BLaER1 (cell line): ENCODE results near the gene CEP126.

ENCODE experiments used
- H3K27ac ChIP-seq: shearing (Covaris generic); formaldehyde crosslinking; 2 replicates; pipeline ENCODE4 v1.8.1; 2022
- H3K27me3 ChIP-seq: shearing (Covaris generic); formaldehyde crosslinking; 2 replicates; pipeline ENCODE4 v1.8.1; 2022
- H3K36me3 ChIP-seq: shearing (Covaris generic); formaldehyde crosslinking; 2 replicates; pipeline ENCODE4 v1.8.1; 2022
- H3K4me1 ChIP-seq: shearing (Covaris generic); formaldehyde crosslinking; 2 replicates; pipeline ENCODE4 v1.8.1; 2022
- H3K4me2 ChIP-seq: shearing (Covaris generic); formaldehyde crosslinking; 2 replicates; pipeline ENCODE4 v1.8.1; 2022
- H3K4me3 ChIP-seq: shearing (Covaris generic); formaldehyde crosslinking; 2 replicates; pipeline ENCODE4 v1.8.1; 2022
- H3K9ac ChIP-seq: shearing (Covaris generic); formaldehyde crosslinking; 2 replicates; pipeline ENCODE4 v1.8.1; 2022
- H3K9me3 ChIP-seq: shearing (Covaris generic); formaldehyde crosslinking; 2 replicates; pipeline ENCODE4 v1.8.1; 2022
- H4K20me1 ChIP-seq: shearing (Covaris generic); formaldehyde crosslinking; 2 replicates; pipeline ENCODE4 v1.8.1; 2022
- Cebpa-rat ChIP-seq: shearing (Covaris generic); IDR thresholded peaks from 2 replicates; pipeline ENCODE4 v1.8.1; 2022

CEP126 gene

GRCh38 chr11:102005306-102005705 is 90.5 kb downstream of the CEP126 start:
- TF ChIP-seq Cebpa-rat = no peak
- Histone ChIP-seq H3K27me3 (no peaks in the 10 kb centered on the region), H3K27ac (no peak overlapping the region), H3K36me3 (no peaks in the 10 kb centered on the region), H3K4me3 (no peak overlapping the region), H3K9me3 (no peaks in the 10 kb centered on the region), H3K4me1 (no peaks in the 10 kb centered on the region), H3K9ac (no peak overlapping the region), H4K20me1 (no peaks in the 10 kb centered on the region), H3K4me2 (no peak overlapping the region)

- Histone ChIP-seq H3K27ac (no peak overlapping the region), H3K9ac (no peak overlapping the region), H3K4me2 (no peak overlapping the region), H4K20me1 (no peaks in the 10 kb centered on the region), H3K4me3 (no peak overlapping the region), H3K4me1 (no peaks in the 10 kb centered on the region), H3K36me3 (no peaks in the 10 kb centered on the region), H3K9me3 (no peaks in the 10 kb centered on the region), H3K27me3 (no peaks in the 10 kb centered on the region)
- TF ChIP-seq Cebpa-rat = no peak
Measured at GRCh38 chr11:102006835-102007566, 92.2 kb downstream of the CEP126 start.

- Histone ChIP-seq H3K36me3 (no peaks in the 10 kb centered on the region), H3K9ac (no peak overlapping the region), H3K4me3 (no peak overlapping the region), H4K20me1 (no peaks in the 10 kb centered on the region), H3K4me1 (no peaks in the 10 kb centered on the region), H3K4me2 (no peak overlapping the region), H3K9me3 (no peaks in the 10 kb centered on the region), H3K27ac (no peak overlapping the region), H3K27me3 (no peaks in the 10 kb centered on the region)
- TF ChIP-seq Cebpa-rat = no peak
Measured at GRCh38 chr11:102007567-102008437, 93.0 kb downstream of the CEP126 start.

GRCh38 chr11:102010776-102011494 is 96.1 kb downstream of the CEP126 start:
- Histone ChIP-seq H3K27ac (no peak overlapping the region), H3K9ac (no peak overlapping the region), H3K27me3 (no peaks in the 10 kb centered on the region), H3K4me3 (no peak overlapping the region), H3K4me2 (no peak overlapping the region), H3K4me1 (no peaks in the 10 kb centered on the region), H3K9me3 (no peaks in the 10 kb centered on the region), H3K36me3 (no peaks in the 10 kb centered on the region), H4K20me1 (no peaks in the 10 kb centered on the region)
- no peak for TF ChIP-seq Cebpa-rat

- Histone ChIP-seq H4K20me1 (no peaks in the 10 kb centered on the region), H3K27me3 (no peaks in the 10 kb centered on the region), H3K9me3 (no peaks in the 10 kb centered on the region), H3K4me2 (no peak overlapping the region), H3K9ac (no peak overlapping the region), H3K27ac (no peak overlapping the region), H3K4me3 (no peak overlapping the region), H3K36me3 (no peaks in the 10 kb centered on the region), H3K4me1 (no peaks in the 10 kb centered on the region)
- no peak for TF ChIP-seq Cebpa-rat
Measured at GRCh38 chr11:102012946-102013345, 98.1 kb downstream of the CEP126 start.

GRCh38 chr11:102014756-102015155 is 99.9 kb downstream of the CEP126 start:
- no peak overlapping the region for H3K4me3 ChIP-seq

GRCh38 chr11:102017026-102017425 is 102.2 kb downstream of the CEP126 start:
- no peaks in the 10 kb centered on the region for H3K9me3 ChIP-seq
- no peak overlapping the region for H3K4me3 ChIP-seq
- no peak overlapping the region for H3K4me2 ChIP-seq
- H4K20me1 ChIP-seq = no peaks in the 10 kb centered on the region
- H3K27ac ChIP-seq = no peak overlapping the region
- no peaks in the 10 kb centered on the region for H3K4me1 ChIP-seq
- no peak for TF ChIP-seq Cebpa-rat
- H3K9ac ChIP-seq = no peak overlapping the region
- no peaks in the 10 kb centered on the region for H3K27me3 ChIP-seq
- no peaks in the 10 kb centered on the region for H3K36me3 ChIP-seq

More at GRCh38 chr11:102014756-102015155, 99.9 kb downstream of the CEP126 start:
- Histone ChIP-seq H3K27me3 (no peaks in the 10 kb centered on the region), H3K36me3 (no peaks in the 10 kb centered on the region), H4K20me1 (no peaks in the 10 kb centered on the region), H3K9ac (no peak overlapping the region), H3K4me2 (no peak overlapping the region), H3K4me1 (no peaks in the 10 kb centered on the region), H3K9me3 (no peaks in the 10 kb centered on the region), H3K27ac (no peak overlapping the region)
- TF ChIP-seq Cebpa-rat = no peak

- Histone ChIP-seq H3K36me3 (no peaks in the 10 kb centered on the region), H3K27ac (no peak overlapping the region), H3K27me3 (no peaks in the 10 kb centered on the region), H4K20me1 (no peaks in the 10 kb centered on the region), H3K9ac (no peak overlapping the region), H3K4me3 (no peak overlapping the region), H3K4me1 (no peaks in the 10 kb centered on the region), H3K9me3 (no peaks in the 10 kb centered on the region), H3K4me2 (no peak overlapping the region)
- no peak for TF ChIP-seq Cebpa-rat
Measured at GRCh38 chr11:102026217-102026616, 111.4 kb downstream of the CEP126 start.

GRCh38 chr11:102026959-102027358 is 112.1 kb downstream of the CEP126 start:
- H3K27ac ChIP-seq = no peak overlapping the region
- no peaks in the 10 kb centered on the region for H4K20me1 ChIP-seq
- no peaks in the 10 kb centered on the region for H3K27me3 ChIP-seq
- no peaks in the 10 kb centered on the region for H3K4me1 ChIP-seq
- no peak overlapping the region for H3K4me3 ChIP-seq
- no peaks in the 10 kb centered on the region for H3K9me3 ChIP-seq
- TF ChIP-seq Cebpa-rat = no peak
- H3K36me3 ChIP-seq = no peaks in the 10 kb centered on the region
- H3K9ac ChIP-seq = no peak overlapping the region
- no peak overlapping the region for H3K4me2 ChIP-seq
